OCI-LY7 (cell line): ENCODE data around the gene PEX14. TPM values are rescaled to one million over a fixed set of nuclear protein-coding genes. Genes with fewer than 3 reads are reported as not detected.

ENCODE experiments used
- BruUV-seq: library from RNA; stranded (reverse); fragments of 400-500 nt; replicated peaks from 2 replicates; lab custom pipeline; 2021; lab: Mats Ljungman, UMichigan
- CTCF ChIA-PET: fragments of 300-600 bp; sonication (Branson Sonifier 250); formaldehyde crosslinking; loops from one replicate; lab custom pipeline; 2022; ENCODE audit warnings: antibody characterized with exemption; ENCODE audit not compliant: unreplicated experiment; lab: Charles Lee
- POLR2A ChIA-PET: fragments of 300-600 bp; sonication (Branson Sonifier 250); formaldehyde crosslinking; loops from one replicate; lab custom pipeline; 2022; ENCODE audit warnings: antibody characterized with exemption; lab: Charles Lee
- DNase-seq: peaks from one replicate; pipeline ENCODE4 v3.0.0-alpha.2; 2015; ENCODE audit warnings: low spot score
- H2AFZ ChIP-seq: fragments of 200-600 bp; sonication (generic), shearing (Covaris generic); 2 replicates; pipeline ENCODE4 v1.6.1; 2014; ENCODE audit warnings: mild to moderate bottlenecking, antibody characterized with exemption, low read length, moderate library complexity
- H3K27ac ChIP-seq: fragments of 200-600 bp; sonication (generic); 2 replicates; pipeline ENCODE4 v1.5.1; 2014; ENCODE audit warnings: mixed run types, low read depth, mild to moderate bottlenecking, moderate library complexity, low read length, inconsistent platforms; ENCODE audit not compliant: poor library complexity, severe bottlenecking
- H3K36me3 ChIP-seq: fragments of 200-600 bp; sonication (generic); 2 replicates; pipeline ENCODE4 v1.6.1; 2014; ENCODE audit warnings: mild to moderate bottlenecking, antibody characterized with exemption, low read length, moderate library complexity, mixed read lengths; ENCODE audit not compliant: insufficient read depth
- H3K4me1 ChIP-seq: fragments of 200-600 bp; sonication (generic); 2 replicates; pipeline ENCODE4 v1.5.1; 2014; ENCODE audit warnings: mild to moderate bottlenecking, low read length; ENCODE audit not compliant: insufficient read depth, poor library complexity, severe bottlenecking
- H3K4me2 ChIP-seq: fragments of 200-600 bp; sonication (generic); 2 replicates; pipeline ENCODE4 v1.6.1; 2014; ENCODE audit warnings: mild to moderate bottlenecking, low read length
- H3K4me3 ChIP-seq: fragments of 200-600 bp; sonication (generic); 2 replicates; pipeline ENCODE4 v1.5.1; 2014; ENCODE audit warnings: mild to moderate bottlenecking, low read depth, low read length; ENCODE audit not compliant: poor library complexity, severe bottlenecking
- H3K79me2 ChIP-seq: fragments of 200-600 bp; sonication (generic); 2 replicates; pipeline ENCODE4 v1.6.1; 2016; ENCODE audit warnings: low read depth, mild to moderate bottlenecking, low read length, moderate library complexity, mixed read lengths; ENCODE audit not compliant: insufficient read depth
- H3K9me2 ChIP-seq: fragments of 200-600 bp; sonication (generic); 2 replicates; pipeline ENCODE4 v1.6.1; 2016; ENCODE audit warnings: mild to moderate bottlenecking, low read length, mixed read lengths; ENCODE audit not compliant: insufficient read depth
- H3K9me3 ChIP-seq: fragments of 200-600 bp; sonication (generic); 2 replicates; pipeline ENCODE4 v1.6.1; 2014; ENCODE audit warnings: mild to moderate bottlenecking, mixed run types, low read length, mixed read lengths
- H4K20me1 ChIP-seq: fragments of 200-600 bp; sonication (generic); 2 replicates; pipeline ENCODE4 v1.6.1; 2014; ENCODE audit warnings: mild to moderate bottlenecking, antibody characterized with exemption, low read length, moderate library complexity, mixed read lengths; ENCODE audit not compliant: insufficient read depth
- CTCF ChIP-seq: fragments of 200-600 bp; sonication (generic); conservative IDR thresholded peaks from 2 replicates; pipeline ENCODE4 v1.5.1; 2014; ENCODE audit warnings: mild to moderate bottlenecking, antibody characterized with exemption, low read length, moderate library complexity, mixed read lengths
- EZH2phosphoT487 ChIP-seq: fragments of 200-600 bp; sonication (generic); IDR thresholded peaks from 2 replicates; pipeline ENCODE4 v1.6.1; 2018; ENCODE audit warnings: low read depth, borderline replicate concordance, mild to moderate bottlenecking, mixed run types, antibody characterized with exemption, low read length, moderate library complexity, mixed read lengths
- intact Hi-C: fragments of 100-400 bp; cut with micrococcal nuclease; formaldehyde crosslinking; loops from one replicate; pipeline ENCODE4 v1.10.0; 2022; ENCODE audit not compliant: unreplicated experiment
- total RNA-seq, 2 experiments: library from RNA; depleted of rRNA in 1 of 2; stranded (reverse); fragments of >200 nt in 1 of 2; shearing (Covaris generic) in 1 of 2; gene quantifications; 2 replicates each; pipeline ENCODE4 v1.2.3, GENCODE V29; 2014 to 2022

Gene PEX14
- total RNA-seq, 2 experiments from 2014 or later = 14.6 to 24.3 TPM

- BruUV-seq = no TSS peak
- ChIA-PET POLR2A (interaction anchor here (0.5 kb wide), 1 partner anchor 10 kb away, joined by 5 read pairs; no protein-coding TSS in a partner anchor), CTCF (no interaction called here)
- no peak for DNase-seq
- H3K27ac ChIP-seq = no peak overlapping the region
- peaks cover 13% of the 10 kb centered on the region for H3K4me1 ChIP-seq
- H3K9me2 ChIP-seq = no peaks in the 10 kb centered on the region
- no peak overlapping the region for H3K4me2 ChIP-seq
- H3K4me3 ChIP-seq = no peak overlapping the region
- no peaks in the 10 kb centered on the region for H3K9me3 ChIP-seq
- peaks cover 20% of the 10 kb centered on the region; the same call in 1 of the 2 replicates for H3K36me3 ChIP-seq
- intact Hi-C loops = loop anchor here (2.0 to 5.0 kb wide), 2 partner anchors 196 to 445 kb away; no protein-coding TSS in a partner anchor
- TF ChIP-seq EZH2phosphoT487 (no peak), CTCF (no peak)
- H4K20me1 ChIP-seq = peaks cover 11% of the 10 kb centered on the region
- H2AFZ ChIP-seq = no peak overlapping the region
- H3K79me2 ChIP-seq = peaks cover 3% of the 10 kb centered on the region; the same call in 1 of the 2 replicates
Measured at GRCh38 chr1:10495952-10496351, 21.2 kb downstream of the PEX14 start.

GRCh38 chr1:10497109-10497508 lies 22.4 kb downstream of the PEX14 start:
- no TSS peak for BruUV-seq
- H3K4me2 ChIP-seq = no peak overlapping the region
- H3K36me3 ChIP-seq = peaks cover 20% of the 10 kb centered on the region; the same call in 1 of the 2 replicates
- no peaks in the 10 kb centered on the region for H3K9me3 ChIP-seq
- intact Hi-C loops = loop anchor here (5.0 kb wide), 1 partner anchor 195 kb away; no protein-coding TSS in a partner anchor
- no peak for DNase-seq
- H3K4me1 ChIP-seq = peaks cover 13% of the 10 kb centered on the region
- ChIA-PET CTCF (no interaction called here), POLR2A (interaction anchor here (0.6 kb wide), 1 partner anchor 529 kb away, joined by 5 read pairs; no protein-coding TSS in a partner anchor)
- peaks cover 5% of the 10 kb centered on the region; the same call in 1 of the 2 replicates for H3K79me2 ChIP-seq
- H4K20me1 ChIP-seq = peaks cover 11% of the 10 kb centered on the region
- H3K27ac ChIP-seq = no peak overlapping the region
- no peak overlapping the region for H3K4me3 ChIP-seq
- TF ChIP-seq CTCF = no peak
- TF ChIP-seq EZH2phosphoT487 = no peak
- H2AFZ ChIP-seq = no peak overlapping the region
- H3K9me2 ChIP-seq = no peaks in the 10 kb centered on the region

- BruUV-seq = no TSS peak
- ChIA-PET POLR2A (no interaction called here), CTCF (no interaction called here)
- no peak for TF ChIP-seq EZH2phosphoT487
- no peak for TF ChIP-seq CTCF
- DNase-seq = no peak
- Histone ChIP-seq H3K79me2 (peaks cover 5% of the 10 kb centered on the region; the same call in 1 of the 2 replicates), H3K4me2 (no peak overlapping the region), H3K4me3 (no peak overlapping the region), H3K27ac (no peak overlapping the region), H3K9me2 (no peaks in the 10 kb centered on the region), H4K20me1 (peaks cover 11% of the 10 kb centered on the region), H3K36me3 (peaks cover 20% of the 10 kb centered on the region; the same call in 1 of the 2 replicates), H3K4me1 (peaks cover 13% of the 10 kb centered on the region), H3K9me3 (no peaks in the 10 kb centered on the region), H2AFZ (no peak overlapping the region)
- intact Hi-C loops = loop anchor here (5.0 kb wide), 1 partner anchor 194 kb away; no protein-coding TSS in a partner anchor
Measured at GRCh38 chr1:10498231-10498630, 23.5 kb downstream of the PEX14 start.
